NCI-H187 (cell line): ENCODE data around the gene GRID1.

Source experiments
- DNase-seq, 2 experiments: peaks; one replicate each; lab custom pipeline; 2025; lab: John Stamatoyannopoulos, UW

The GRID1 gene

GRCh38 chr10:85926986-85927385 lies 439.6 kb downstream of the GRID1 start:
- no peak for DNase-seq

GRCh38 chr10:85926136-85926535 lies 440.5 kb downstream of the GRID1 start:
- DNase-seq: no peak

GRCh38 chr10:85925201-85925750 lies 441.3 kb downstream of the GRID1 start:
- DNase-seq: no peak

- DNase-seq: no peak
Measured at GRCh38 chr10:85924382-85925102, 442.1 kb downstream of the GRID1 start.

GRCh38 chr10:85922356-85923129 lies 444.1 kb downstream of the GRID1 start:
- no peak for DNase-seq

GRCh38 chr10:85921789-85922188 lies 444.8 kb downstream of the GRID1 start:
- DNase-seq: no peak

- no peak for DNase-seq
Measured at GRCh38 chr10:85920311-85920710, 446.3 kb downstream of the GRID1 start.

GRCh38 chr10:85919491-85920021 lies 447.0 kb downstream of the GRID1 start:
- no peak for DNase-seq

GRCh38 chr10:85918371-85918770 lies 448.2 kb downstream of the GRID1 start:
- no peak for DNase-seq

- no peak for DNase-seq
Measured at GRCh38 chr10:85917601-85918000, 449.0 kb downstream of the GRID1 start.

- no peak for DNase-seq
Measured at GRCh38 chr10:85916994-85917573, 449.5 kb downstream of the GRID1 start.

- DNase-seq: no peak
Measured at GRCh38 chr10:85916286-85916685, 450.3 kb downstream of the GRID1 start.

GRCh38 chr10:85915245-85915846 lies 451.2 kb downstream of the GRID1 start:
- DNase-seq: no peak

GRCh38 chr10:85914720-85915119 lies 451.9 kb downstream of the GRID1 start:
- no peak for DNase-seq

- DNase-seq: no peak
Measured at GRCh38 chr10:85908462-85908861, 458.1 kb downstream of the GRID1 start.

GRCh38 chr10:85902051-85902450 lies 464.5 kb downstream of the GRID1 start:
- no peak for DNase-seq

GRCh38 chr10:85901599-85901998 lies 465.0 kb downstream of the GRID1 start:
- no peak for DNase-seq

- no peak for DNase-seq
Measured at GRCh38 chr10:85900487-85900886, 466.1 kb downstream of the GRID1 start.

- no peak for DNase-seq
Measured at GRCh38 chr10:85900061-85900460, 466.5 kb downstream of the GRID1 start.

- no peak for DNase-seq
Measured at GRCh38 chr10:85891472-85891871, 475.1 kb downstream of the GRID1 start.

- no peak for DNase-seq
Measured at GRCh38 chr10:85888559-85888958, 478.0 kb downstream of the GRID1 start.

GRCh38 chr10:85888004-85888403 lies 478.6 kb downstream of the GRID1 start:
- DNase-seq: no peak
